Stomach (tissue), 9 donors: ENCODE data around the gene MB. TPM values are rescaled to one million over a fixed set of nuclear protein-coding genes. Genes with fewer than 3 reads are reported as not detected.

ENCODE experiments used
- DNase-seq, 2 donors: peaks; one replicate each; pipeline versions ENCODE4 v3.0.0 to v3.0.0-alpha.2; 2013 to 2019
- H3K27ac ChIP-seq, 5 donors: fragments of 200-600 bp in 4 of 5; sonication (generic) in 4 of 5; one replicate each; pipeline ENCODE4 v1.5.1; 2013 to 2019; ENCODE audit warnings: mild to moderate bottlenecking in 1 of 5, moderate library complexity in 1 of 5
- H3K27me3 ChIP-seq, 3 donors: fragments of 200-600 bp; sonication (generic); one replicate each; pipeline ENCODE4 v1.5.1; 2017 to 2019; ENCODE audit warnings: mixed run types in 1 of 3
- H3K36me3 ChIP-seq, 4 donors: fragments of 200-600 bp; sonication (generic); 1 replicate in 3 of 4; 2 replicates in 1 of 4; pipeline ENCODE4 v1.5.1; 2016 to 2019
- H3K4me1 ChIP-seq, 4 donors: fragments of 200-600 bp; sonication (generic); one replicate each; pipeline ENCODE4 v1.5.1; 2016 to 2019
- H3K4me3 ChIP-seq, 4 donors: fragments of 200-600 bp; sonication (generic) in 3 of 4; one replicate each; pipeline ENCODE4 v1.5.1; 2016 to 2019; ENCODE audit warnings: mild to moderate bottlenecking in 1 of 4
- H3K9me3 ChIP-seq, 4 donors: fragments of 200-600 bp; sonication (generic); one replicate each; pipeline ENCODE4 v1.5.1; 2016 to 2019
- CTCF ChIP-seq, 7 experiments: fragments of 450-650 bp in 4 of 7; fragments of 200-600 bp in 3 of 7; sonication (generic) in 3 of 7; IDR thresholded peaks; one replicate each; pipeline ENCODE4 v1.5.1; 2016 to 2019; ENCODE audit warnings: antibody characterized with exemption in 7 of 7, control low read depth in 2 of 7, mild to moderate bottlenecking in 1 of 7
- EP300 ChIP-seq: sonication (generic); formaldehyde crosslinking; IDR thresholded peaks from one replicate; pipeline ENCODE4 v1.6.1; 2017; ENCODE audit warnings: antibody characterized with exemption
- POLR2A ChIP-seq, 4 donors: fragments of 450-650 bp; IDR thresholded peaks; one replicate each; pipeline ENCODE4 v1.6.1; 2016; ENCODE audit warnings: antibody characterized with exemption in 4 of 4, control low read depth in 2 of 4, mild to moderate bottlenecking in 1 of 4, moderate library complexity in 1 of 4
- POLR2AphosphoS5 ChIP-seq, 3 donors: sonication (generic); formaldehyde crosslinking; IDR thresholded peaks; one replicate each; pipeline ENCODE4 v1.6.1; 2016; ENCODE audit warnings: antibody characterized with exemption in 3 of 3
- WGBS, 5 donors: extraction: QIAGEN DNeasy Blood & Tissue Kit in 3 of 5; methylation state at CpG; one replicate each; pipeline versions ENCODE4 v1.1.5 to v1.1.7; 2013 to 2018; 5-methylcytosine and 5-hydroxymethylcytosine counted together
- intact Hi-C: fragments of 100-400 bp; cut with DNase I; formaldehyde crosslinking; loops from one replicate; pipeline ENCODE4 v1.15.1; 2023; ENCODE audit warnings: low total_unique reads
- polyA plus RNA-seq, 3 donors: library from polyadenylated mRNA; stranded (reverse); fragments of 200-250 nt; gene quantifications; one replicate each; pipeline ENCODE4 v1.2.3, GENCODE V29; 2013
- total RNA-seq, 5 donors: library from RNA; depleted of rRNA; stranded (reverse); fragments of >200 nt; gene quantifications; one replicate each; pipeline versions ENCODE4 v1.1.0 to v1.2.3, GENCODE V29; 2014 to 2016
- donor health status: healthy with polysubstance abuse.
- donor health status: Bipolar disorder and iron deficiency.
- donor health status: healthy.

MB gene
- total and polyA plus RNA-seq, 8 donors = 0.87 to 29.5 (median 2.2) TPM; not detected in 3

- WGBS, 5 donors = 90 to 100% (median 100%) methylated on average over 2 of the region's 2 CpGs
- intact Hi-C loops = no loop called here
- TF ChIP-seq POLR2A (IDR thresholded peaks at IDR 0.05) = no peak
- TF ChIP-seq POLR2AphosphoS5 (IDR thresholded peaks at IDR 0.05) = no peak
- no peak for TF ChIP-seq EP300
- no peak for TF ChIP-seq CTCF (IDR thresholded peaks at IDR 0.05)
- Histone ChIP-seq H3K27me3 (no peaks in the 10 kb centered on the region), H3K36me3 (no peaks in the 10 kb centered on the region), H3K4me1 (peaks cover 0 to 5% (median 0%) of the 10 kb centered on the region in 4 donors), H3K4me3 (no peak overlapping the region), H3K27ac (no peak overlapping the region), H3K9me3 (no peaks in the 10 kb centered on the region)
- no peak for DNase-seq
Observed at GRCh38 chr22:35614404-35614803, 2.7 kb downstream of the MB start.

- Histone ChIP-seq H3K27me3 (no peaks in the 10 kb centered on the region), H3K4me3 (no peak overlapping the region), H3K27ac (no peak overlapping the region), H3K36me3 (no peaks in the 10 kb centered on the region), H3K9me3 (no peaks in the 10 kb centered on the region), H3K4me1 (peaks cover 0 to 3% (median 0%) of the 10 kb centered on the region in 4 donors)
- TF ChIP-seq EP300 = no peak
- no peak for TF ChIP-seq POLR2AphosphoS5 (IDR thresholded peaks at IDR 0.05)
- no peak for TF ChIP-seq CTCF (IDR thresholded peaks at IDR 0.05)
- TF ChIP-seq POLR2A (IDR thresholded peaks at IDR 0.05) = no peak
- no peak for DNase-seq
- 81 to 94% (median 86%) methylated on average over 10 to 12 of the region's 12 CpGs for WGBS, 5 donors
- intact Hi-C loops = no loop called here
Observed at GRCh38 chr22:35612903-35613302, 4.2 kb downstream of the MB start.

GRCh38 chr22:35611891-35612576 lies 5.1 kb downstream of the MB start:
- 68 to 80% (median 78%) methylated on average over 8 of the region's 8 CpGs for WGBS, 5 donors
- intact Hi-C loops = no loop called here
- no peak overlapping the region for H3K4me3 ChIP-seq
- H3K27ac ChIP-seq = no peak overlapping the region
- TF ChIP-seq EP300 = no peak
- no peak for TF ChIP-seq CTCF (IDR thresholded peaks at IDR 0.05)
- no peaks in the 10 kb centered on the region for H3K27me3 ChIP-seq
- H3K36me3 ChIP-seq = no peaks in the 10 kb centered on the region
- no peaks in the 10 kb centered on the region for H3K4me1 ChIP-seq
- no peaks in the 10 kb centered on the region for H3K9me3 ChIP-seq
- DNase-seq = no peak

GRCh38 chr22:35611200-35611890 lies 5.8 kb downstream of the MB start:
- H3K4me1 ChIP-seq = peaks cover 0 to 7% (median under 1%) of the 10 kb centered on the region in 4 donors
- WGBS, 5 donors = 72 to 87% (median 82%) methylated on average over 6 of the region's 6 CpGs
- no peaks in the 10 kb centered on the region for H3K9me3 ChIP-seq
- H3K27ac ChIP-seq = no peak overlapping the region
- no peak overlapping the region for H3K4me3 ChIP-seq
- no peak for DNase-seq
- intact Hi-C loops = no loop called here
- no peaks in the 10 kb centered on the region for H3K36me3 ChIP-seq
- TF ChIP-seq POLR2AphosphoS5 (IDR thresholded peaks at IDR 0.05) (no peak), POLR2A (IDR thresholded peaks at IDR 0.05) (no peak)
- H3K27me3 ChIP-seq = no peaks in the 10 kb centered on the region

- DNase-seq = no peak
- Histone ChIP-seq H3K36me3 (no peaks in the 10 kb centered on the region), H3K27ac (no peak overlapping the region), H3K4me1 (peaks cover 0 to 13% (median 4%) of the 10 kb centered on the region in 4 donors), H3K9me3 (no peaks in the 10 kb centered on the region), H3K27me3 (no peaks in the 10 kb centered on the region), H3K4me3 (no peak overlapping the region)
- intact Hi-C loops = no loop called here
- 71 to 89% (median 88%) methylated on average over 9 to 10 of the region's 10 CpGs for WGBS, 5 donors
- TF ChIP-seq POLR2A (IDR thresholded peaks at IDR 0.05) = no peak
- TF ChIP-seq CTCF (IDR thresholded peaks at IDR 0.05) = no peak
- TF ChIP-seq EP300 = no peak
- TF ChIP-seq POLR2AphosphoS5 (IDR thresholded peaks at IDR 0.05) = no peak
Observed at GRCh38 chr22:35610741-35611140, 6.4 kb downstream of the MB start.
